ENCODE data around the gene SLC29A3.

SLC29A3 gene

DNA sequence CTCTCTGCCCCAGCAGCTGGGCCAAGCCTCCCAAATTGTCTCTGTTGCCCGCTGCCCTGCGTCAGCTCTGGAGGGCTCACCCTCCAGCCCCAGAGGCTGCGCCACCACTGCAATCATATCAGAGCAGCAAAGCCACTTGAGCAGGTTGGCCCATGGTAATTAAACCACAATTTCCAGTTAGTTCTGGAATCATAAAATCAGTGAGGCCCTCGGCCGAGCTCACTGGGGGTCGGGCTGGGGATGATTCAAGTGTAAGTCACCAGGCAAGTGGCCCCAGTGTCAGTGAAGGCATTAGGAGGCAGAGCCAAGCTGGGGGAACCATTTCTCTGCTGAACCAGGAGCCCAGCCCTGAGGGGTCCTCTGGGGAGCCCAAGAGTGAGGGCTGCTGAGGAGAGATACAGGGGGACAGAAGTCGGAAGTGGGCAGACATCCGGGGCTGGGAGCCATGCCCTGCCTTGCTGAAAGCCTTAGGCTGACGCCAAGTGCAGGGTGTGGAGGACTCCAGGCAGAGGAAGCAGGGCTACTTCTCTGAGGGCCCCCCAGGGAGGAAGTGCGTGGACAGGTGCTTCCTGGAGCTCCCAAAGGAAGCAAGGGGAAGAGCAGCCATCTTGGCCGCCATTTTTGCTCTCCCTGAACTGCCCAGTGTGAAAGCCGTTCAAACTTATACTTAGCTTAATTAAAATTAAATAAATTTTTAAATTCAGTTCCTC is 29.5 kb upstream of the SLC29A3 start:
- in situ Hi-C loops (cut with MboI; ENCODE audit: low sequenced_read_pairs, unreplicated experiment), result no loop called here
- DNase-seq (ENCODE audit: low spot score), result no peak
- TF ChIP-seq, protein P1, sequence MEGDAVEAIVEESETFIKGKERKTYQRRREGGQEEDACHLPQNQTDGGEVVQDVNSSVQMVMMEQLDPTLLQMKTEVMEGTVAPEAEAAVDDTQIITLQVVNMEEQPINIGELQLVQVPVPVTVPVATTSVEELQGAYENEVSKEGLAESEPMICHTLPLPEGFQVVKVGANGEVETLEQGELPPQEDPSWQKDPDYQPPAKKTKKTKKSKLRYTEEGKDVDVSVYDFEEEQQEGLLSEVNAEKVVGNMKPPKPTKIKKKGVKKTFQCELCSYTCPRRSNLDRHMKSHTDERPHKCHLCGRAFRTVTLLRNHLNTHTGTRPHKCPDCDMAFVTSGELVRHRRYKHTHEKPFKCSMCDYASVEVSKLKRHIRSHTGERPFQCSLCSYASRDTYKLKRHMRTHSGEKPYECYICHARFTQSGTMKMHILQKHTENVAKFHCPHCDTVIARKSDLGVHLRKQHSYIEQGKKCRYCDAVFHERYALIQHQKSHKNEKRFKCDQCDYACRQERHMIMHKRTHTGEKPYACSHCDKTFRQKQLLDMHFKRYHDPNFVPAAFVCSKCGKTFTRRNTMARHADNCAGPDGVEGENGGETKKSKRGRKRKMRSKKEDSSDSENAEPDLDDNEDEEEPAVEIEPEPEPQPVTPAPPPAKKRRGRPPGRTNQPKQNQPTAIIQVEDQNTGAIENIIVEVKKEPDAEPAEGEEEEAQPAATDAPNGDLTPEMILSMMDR (IDR thresholded peaks at IDR 0.05; ENCODE audit: borderline replicate concordance, control extremely low read depth, extremely low read depth, insufficient read depth, missing control alignments), result no peak

DNA sequence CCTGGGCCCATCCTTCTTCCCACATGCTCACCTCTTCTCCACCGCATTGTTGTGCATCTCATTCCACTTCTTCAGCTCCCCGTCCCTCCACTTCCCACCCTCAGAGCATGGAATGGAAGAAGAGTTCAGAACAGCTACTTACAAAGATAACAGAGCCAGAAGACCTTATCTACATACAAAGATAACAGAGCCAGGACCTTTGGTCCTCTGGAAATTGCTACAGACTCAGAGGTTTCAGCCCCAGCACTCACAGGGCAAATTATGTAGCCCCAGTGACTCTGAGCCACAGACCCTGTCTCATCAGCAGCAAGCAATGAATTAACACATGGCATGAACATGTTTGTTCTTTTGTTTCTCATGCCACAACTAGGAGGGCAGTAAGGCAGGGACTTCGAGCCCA is 28.7 kb upstream of the SLC29A3 start:
- TF ChIP-seq, protein P1 (IDR thresholded peaks at IDR 0.05; ENCODE audit: borderline replicate concordance, control extremely low read depth, extremely low read depth, insufficient read depth, missing control alignments), result no peak
- DNase-seq (ENCODE audit: low spot score), result no peak
- in situ Hi-C loops (cut with MboI; ENCODE audit: low sequenced_read_pairs, unreplicated experiment), result no loop called here

DNA sequence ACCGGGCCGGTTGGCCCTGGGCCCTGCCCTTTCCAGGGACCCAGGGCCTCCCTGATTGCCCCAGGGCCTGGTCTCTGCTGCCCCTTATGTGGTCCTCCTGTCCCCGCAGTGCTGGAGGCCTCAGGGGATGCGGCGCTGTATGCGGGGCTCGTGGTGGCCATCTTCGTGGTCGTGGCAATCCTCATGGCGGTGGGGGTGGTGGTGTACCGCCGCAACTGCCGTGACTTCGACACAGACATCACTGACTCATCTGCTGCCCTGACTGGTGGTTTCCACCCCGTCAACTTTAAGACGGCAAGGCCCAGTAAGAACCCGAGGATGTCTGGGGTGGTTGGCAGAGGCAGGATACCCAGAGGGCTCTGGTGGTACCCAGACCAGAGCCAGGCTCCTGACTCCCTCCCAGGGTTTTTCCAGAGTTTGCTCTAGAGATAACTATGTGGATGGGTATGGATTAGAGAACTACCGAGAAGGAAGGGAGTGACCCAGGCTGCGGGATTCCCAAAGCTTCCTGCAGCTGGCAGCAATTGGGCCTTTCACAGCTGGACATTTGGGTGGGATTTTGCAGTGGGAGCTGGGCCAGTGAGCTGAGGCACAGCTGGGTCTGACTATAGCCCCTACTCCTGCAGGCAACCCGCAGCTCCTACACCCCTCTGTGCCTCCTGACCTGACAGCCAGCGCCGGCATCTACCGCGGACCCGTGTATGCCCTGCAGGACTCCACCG is 28.1 kb upstream of the SLC29A3 start:
- in situ Hi-C loops (cut with MboI; ENCODE audit: low sequenced_read_pairs, unreplicated experiment), result no loop called here
- TF ChIP-seq, protein P1 (IDR thresholded peaks at IDR 0.05; ENCODE audit: borderline replicate concordance, control extremely low read depth, extremely low read depth, insufficient read depth, missing control alignments), result no peak
- DNase-seq (ENCODE audit: low spot score), result no peak

DNA sequence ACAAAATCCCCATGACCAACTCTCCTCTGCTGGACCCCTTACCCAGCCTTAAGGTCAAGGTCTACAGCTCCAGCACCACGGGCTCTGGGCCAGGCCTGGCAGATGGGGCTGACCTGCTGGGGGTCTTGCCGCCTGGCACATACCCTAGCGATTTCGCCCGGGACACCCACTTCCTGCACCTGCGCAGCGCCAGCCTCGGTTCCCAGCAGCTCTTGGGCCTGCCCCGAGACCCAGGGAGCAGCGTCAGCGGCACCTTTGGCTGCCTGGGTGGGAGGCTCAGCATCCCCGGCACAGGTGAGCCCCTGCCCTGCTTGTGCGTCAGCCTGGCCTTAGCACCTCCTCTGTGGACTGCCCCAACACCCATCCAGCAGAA is 27.5 kb upstream of the SLC29A3 start:
- in situ Hi-C loops (cut with MboI; ENCODE audit: low sequenced_read_pairs, unreplicated experiment), result no loop called here
- TF ChIP-seq, protein P1 (IDR thresholded peaks at IDR 0.05; ENCODE audit: borderline replicate concordance, control extremely low read depth, extremely low read depth, insufficient read depth, missing control alignments), result no peak

DNA sequence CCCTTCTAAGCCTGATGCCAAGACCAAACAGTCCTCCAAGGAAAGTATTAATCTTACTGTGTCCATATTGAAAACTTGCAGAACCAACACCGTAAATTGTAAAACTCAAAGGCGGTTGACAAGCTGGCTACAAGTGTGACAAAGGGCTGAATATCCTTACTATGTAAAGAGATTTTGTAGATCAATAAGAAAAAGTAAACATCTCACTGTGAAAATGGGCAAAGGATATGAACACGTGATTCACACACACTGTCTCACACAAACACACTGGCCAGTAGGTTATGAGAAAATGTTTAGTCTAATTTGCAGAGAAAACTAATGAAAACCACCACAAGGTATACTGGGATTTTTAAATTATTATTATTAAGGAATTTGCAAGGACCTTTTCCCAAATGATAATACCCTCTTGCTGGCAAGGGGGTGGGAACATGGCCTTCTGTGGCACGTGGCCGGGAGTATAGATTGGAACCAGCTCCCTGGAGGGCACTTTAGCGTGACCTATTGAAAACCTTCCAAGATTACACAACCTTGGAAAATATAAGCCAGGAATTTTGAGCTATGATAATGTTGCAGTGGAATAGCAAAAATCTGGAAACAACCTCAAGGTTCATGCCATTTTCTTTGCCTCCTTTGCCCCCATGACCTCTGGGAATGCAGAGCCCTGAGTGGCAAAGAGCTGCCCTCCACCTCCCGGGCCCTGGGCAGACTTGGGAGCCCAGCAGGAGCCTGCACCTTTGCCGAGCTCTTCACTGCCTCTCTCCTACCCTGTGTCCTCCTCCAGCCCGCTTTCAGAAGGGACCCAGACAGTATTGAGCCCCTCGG is 26.2 kb upstream of the SLC29A3 start:
- TF ChIP-seq, protein P1 (IDR thresholded peaks at IDR 0.05; ENCODE audit: borderline replicate concordance, control extremely low read depth, extremely low read depth, insufficient read depth, missing control alignments), result no peak
- in situ Hi-C loops (cut with MboI; ENCODE audit: low sequenced_read_pairs, unreplicated experiment), result no loop called here
- no peak for DNase-seq (ENCODE audit: low spot score)

More for the DNA sequence above, 27.5 kb upstream of the SLC29A3 start:
- DNase-seq (ENCODE audit: low spot score), result no peak

DNA sequence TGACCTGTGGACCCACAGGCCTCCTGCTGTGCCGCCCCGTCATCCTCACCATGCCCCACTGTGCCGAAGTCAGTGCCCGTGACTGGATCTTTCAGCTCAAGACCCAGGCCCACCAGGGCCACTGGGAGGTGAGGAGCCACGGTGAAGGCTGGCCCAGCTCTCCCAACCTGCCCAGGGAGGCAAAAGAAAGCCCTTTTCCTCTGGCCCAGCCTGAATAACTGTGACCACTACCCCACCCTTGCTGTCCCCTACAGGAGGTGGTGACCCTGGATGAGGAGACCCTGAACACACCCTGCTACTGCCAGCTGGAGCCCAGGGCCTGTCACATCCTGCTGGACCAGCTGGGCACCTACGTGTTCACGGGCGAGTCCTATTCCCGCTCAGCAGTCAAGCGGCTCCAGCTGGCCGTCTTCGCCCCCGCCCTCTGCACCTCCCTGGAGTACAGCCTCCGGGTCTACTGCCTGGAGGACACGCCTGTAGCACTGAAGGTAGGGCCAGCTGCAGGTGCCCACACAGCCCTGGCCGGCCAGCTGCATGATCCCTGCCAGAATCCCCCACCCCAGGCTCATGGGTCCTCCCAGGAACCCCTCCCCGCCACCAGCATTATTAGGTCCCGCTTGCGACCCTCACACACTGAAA is 25.5 kb upstream of the SLC29A3 start:
- in situ Hi-C loops (cut with MboI; ENCODE audit: low sequenced_read_pairs, unreplicated experiment), result no loop called here
- DNase-seq (ENCODE audit: low spot score), result no peak
- TF ChIP-seq, protein P1 (IDR thresholded peaks at IDR 0.05; ENCODE audit: borderline replicate concordance, control extremely low read depth, extremely low read depth, insufficient read depth, missing control alignments), result no peak

Data from GM13976 (cell line).